K562 (cell line): ENCODE data around the gene CTSW. TPM values are rescaled to one million over a fixed set of nuclear protein-coding genes. Genes with fewer than 3 reads are reported as not detected.
A peak's percentile ranks its signal among the peaks of the same experiment; 100 is the strongest.

ENCODE experiments used
- FOXK2 ChIP-seq, 2 experiments: fragments of 450-650 bp; IDR thresholded peaks in 1 of 2; conservative IDR thresholded peaks in 1 of 2; 2 replicates each; pipeline ENCODE4 v1.6.1; 2016; ENCODE audit warnings: low read depth in 2 of 2, mild to moderate bottlenecking in 1 of 2
- KAT8 ChIP-seq: fragments of 450-650 bp; IDR thresholded peaks from 2 replicates; pipeline ENCODE4 v1.6.1; 2016; ENCODE audit warnings: low read depth, mild to moderate bottlenecking
- L3MBTL2 ChIP-seq: fragments of 450-650 bp; IDR thresholded peaks from 2 replicates; pipeline ENCODE4 v1.6.1; 2016; ENCODE audit warnings: mild to moderate bottlenecking, moderate library complexity
- NFYB ChIP-seq: IDR thresholded peaks from 2 replicates; pipeline ENCODE4 v1.6.1; 2011; ENCODE audit warnings: mild to moderate bottlenecking, moderate library complexity; ENCODE audit not compliant: insufficient read length; ENCODE audit errors: extremely low read depth
- NONO ChIP-seq, 2 experiments: fragments of 200-400 bp in 1 of 2; fragments of 450-650 bp in 1 of 2; formaldehyde crosslinking in 1 of 2; IDR thresholded peaks; 2 replicates each; pipeline ENCODE4 v1.6.1; 2017; ENCODE audit warnings: low read depth in 2 of 2, mild to moderate bottlenecking in 2 of 2, moderate library complexity in 2 of 2, low read length in 1 of 2
- NRF1 ChIP-seq, 2 experiments: fragments of 450-650 bp; IDR thresholded peaks in 1 of 2; conservative IDR thresholded peaks in 1 of 2; 2 replicates each; pipeline ENCODE4 v1.6.1; 2014; ENCODE audit warnings: mild to moderate bottlenecking in 2 of 2
- PHF21A ChIP-seq: fragments of 450-650 bp; IDR thresholded peaks from 2 replicates; pipeline ENCODE4 v1.6.1; 2017; ENCODE audit warnings: low read depth, borderline replicate concordance
- POLR2G ChIP-seq: fragments of 200-400 bp; formaldehyde crosslinking; IDR thresholded peaks from 2 replicates; pipeline ENCODE4 v1.6.1; 2017; ENCODE audit warnings: low read depth, mild to moderate bottlenecking, antibody characterized with exemption, low read length, moderate library complexity
- RBM17 ChIP-seq: fragments of 200-400 bp; formaldehyde crosslinking; IDR thresholded peaks from 2 replicates; pipeline ENCODE4 v1.6.1; 2017; ENCODE audit warnings: low read depth, mild to moderate bottlenecking, low read length, borderline replicate concordance
- ZNF12 ChIP-seq: sonication (generic); formaldehyde crosslinking; IDR thresholded peaks from 2 replicates; pipeline ENCODE4 v1.4.0; 2020; ENCODE audit warnings: mild to moderate bottlenecking, missing genetic modification reagents
- polyA plus RNA-seq, 8 experiments: library from polyadenylated mRNA; depleted of rRNA in 4 of 8; stranded (reverse) in 5 of 8; unstranded in 3 of 8; fragments of >200 nt; fragmentation: Nextera tagmentation in 2 of 8; fragmentation: Illumina TruSeq in 1 of 8; extraction: Ambion mirVana in 2 of 8; extraction: Trizol in 1 of 8; gene quantifications; 2 replicates each; pipeline versions ENCODE4 v1.2.1 to v1.2.3, GENCODE V29; 2011 to 2014; ENCODE audit warnings: inconsistent platforms in 1 of 8, missing spikeins in 1 of 8
- total RNA-seq, 7 experiments: library from RNA; depleted of rRNA in 6 of 7; stranded (reverse); fragments of >200 nt in 6 of 7; fragmentation: Illumina TruSeq in 2 of 7; extraction: Trizol in 2 of 7; gene quantifications; 2 replicates each; pipeline versions ENCODE4 v1.2.1 to v1.2.3, GENCODE V29; 2011 to 2021; ENCODE audit warnings: low replicate concordance in 1 of 7
- TF ChIP-seq, protein P1 (sequence below), 2 experiments: fragments of 450-650 bp in 1 of 2; sonication (generic) in 1 of 2; formaldehyde crosslinking in 1 of 2; IDR thresholded peaks in 1 of 2; conservative IDR thresholded peaks in 1 of 2; 2 replicates each; pipeline versions ENCODE4 v1.6.1 to v1.8.1; 2016 to 2023; ENCODE audit warnings: mild to moderate bottlenecking in 2 of 2, moderate library complexity in 2 of 2, inconsistent platforms in 1 of 2, missing genetic modification reagents in 1 of 2
- TF ChIP-seq, protein P2 (sequence below): sonication (generic); formaldehyde crosslinking; IDR thresholded peaks from 2 replicates; pipeline ENCODE4 v1.4.0; 2020; ENCODE audit warnings: mild to moderate bottlenecking, missing genetic modification reagents
- TF ChIP-seq, protein P3 (sequence below), 2 experiments: fragments of 150-350 bp in 1 of 2; IDR thresholded peaks; 2 replicates each; pipeline ENCODE4 v1.6.1; 2012 to 2016; ENCODE audit warnings: low read depth in 2 of 2, low read length in 2 of 2, mild to moderate bottlenecking in 1 of 2, moderate library complexity in 1 of 2
- TF ChIP-seq, protein P4 (sequence below): sonication (generic); formaldehyde crosslinking; IDR thresholded peaks from 2 replicates; pipeline ENCODE4 v1.9.0; 2022; ENCODE audit warnings: mild to moderate bottlenecking, missing genetic modification reagents
- TF ChIP-seq, protein P5 (sequence below): fragments of 250-450 bp; sonication (Bioruptor Pico); IDR thresholded peaks from 2 replicates; pipeline ENCODE4 v1.4.0; 2020; ENCODE audit warnings: mild to moderate bottlenecking

Gene CTSW
- total and polyA plus RNA-seq, 9 of the 15 experiments (the other 6 are each of a cell fraction or from before 2014, with no cell fraction given): 0.04 TPM; not detected in 8

DNA sequence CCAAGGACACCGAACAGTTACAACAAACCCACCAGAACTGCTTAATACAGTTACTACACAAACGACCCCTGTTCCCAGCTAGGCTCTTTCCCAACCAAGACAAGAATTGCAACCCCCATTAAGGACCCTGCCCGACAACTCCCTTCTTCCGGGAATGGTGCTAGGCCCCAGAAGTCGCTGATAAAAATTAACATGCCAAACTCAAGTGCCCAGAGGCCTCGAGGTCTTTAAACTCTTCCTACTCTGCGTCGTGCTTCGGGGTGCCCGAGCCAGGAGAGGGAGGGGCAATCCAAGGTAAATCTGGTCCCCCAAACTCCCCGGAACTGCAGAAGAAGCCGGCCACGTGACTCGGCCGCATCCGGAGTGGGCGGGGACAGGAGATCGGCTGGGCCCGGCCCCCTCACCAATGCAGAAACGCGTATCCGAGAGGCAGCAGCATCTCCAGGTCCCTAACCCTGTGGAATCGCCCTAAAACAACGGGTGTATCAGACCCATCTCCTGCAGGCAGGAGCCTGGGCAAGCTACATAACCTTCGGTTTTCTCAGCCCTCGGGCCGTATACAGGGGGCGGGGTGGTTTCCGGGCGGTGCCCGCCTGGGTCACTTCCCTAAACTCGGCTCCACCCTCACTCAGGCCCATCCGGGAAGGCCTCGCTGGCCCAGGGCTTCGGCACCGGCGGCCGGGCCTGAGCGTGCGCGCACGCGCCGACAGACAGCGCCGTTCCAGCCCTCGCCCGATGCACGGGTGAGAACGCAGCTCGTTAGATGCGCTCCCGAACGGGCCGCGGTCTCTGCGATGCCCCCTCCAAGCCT, 22.7 kb upstream of the CTSW start (continued):
- TF ChIP-seq ZNF12 (CRISPR knock-in tag): peak; percentile 60
- no peak for TF ChIP-seq RBM17
- TF ChIP-seq, protein P1, sequence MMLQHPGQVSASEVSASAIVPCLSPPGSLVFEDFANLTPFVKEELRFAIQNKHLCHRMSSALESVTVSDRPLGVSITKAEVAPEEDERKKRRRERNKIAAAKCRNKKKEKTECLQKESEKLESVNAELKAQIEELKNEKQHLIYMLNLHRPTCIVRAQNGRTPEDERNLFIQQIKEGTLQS (IDR thresholded peaks at IDR 0.05): no peak
- TF ChIP-seq, protein P1 (CRISPR knock-in tag; conservative IDR thresholded peaks at IDR 0.05): no peak
- TF ChIP-seq NONO (IDR thresholded peaks at IDR 0.05; ENCODE audit: low read depth in 2 of 2, low read length in 1 of 2): 0 out of 4 replicates have a peak, but pooled peaks of 1 of the 2 experiments have one; percentile 4
- TF ChIP-seq, protein P2, sequence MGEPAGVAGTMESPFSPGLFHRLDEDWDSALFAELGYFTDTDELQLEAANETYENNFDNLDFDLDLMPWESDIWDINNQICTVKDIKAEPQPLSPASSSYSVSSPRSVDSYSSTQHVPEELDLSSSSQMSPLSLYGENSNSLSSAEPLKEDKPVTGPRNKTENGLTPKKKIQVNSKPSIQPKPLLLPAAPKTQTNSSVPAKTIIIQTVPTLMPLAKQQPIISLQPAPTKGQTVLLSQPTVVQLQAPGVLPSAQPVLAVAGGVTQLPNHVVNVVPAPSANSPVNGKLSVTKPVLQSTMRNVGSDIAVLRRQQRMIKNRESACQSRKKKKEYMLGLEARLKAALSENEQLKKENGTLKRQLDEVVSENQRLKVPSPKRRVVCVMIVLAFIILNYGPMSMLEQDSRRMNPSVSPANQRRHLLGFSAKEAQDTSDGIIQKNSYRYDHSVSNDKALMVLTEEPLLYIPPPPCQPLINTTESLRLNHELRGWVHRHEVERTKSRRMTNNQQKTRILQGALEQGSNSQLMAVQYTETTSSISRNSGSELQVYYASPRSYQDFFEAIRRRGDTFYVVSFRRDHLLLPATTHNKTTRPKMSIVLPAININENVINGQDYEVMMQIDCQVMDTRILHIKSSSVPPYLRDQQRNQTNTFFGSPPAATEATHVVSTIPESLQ (CRISPR knock-in tag): peak; percentile 64; the same call in 1 of the 2 replicates
- no peak for TF ChIP-seq L3MBTL2
- no peak for TF ChIP-seq POLR2G
- TF ChIP-seq, protein P3, sequence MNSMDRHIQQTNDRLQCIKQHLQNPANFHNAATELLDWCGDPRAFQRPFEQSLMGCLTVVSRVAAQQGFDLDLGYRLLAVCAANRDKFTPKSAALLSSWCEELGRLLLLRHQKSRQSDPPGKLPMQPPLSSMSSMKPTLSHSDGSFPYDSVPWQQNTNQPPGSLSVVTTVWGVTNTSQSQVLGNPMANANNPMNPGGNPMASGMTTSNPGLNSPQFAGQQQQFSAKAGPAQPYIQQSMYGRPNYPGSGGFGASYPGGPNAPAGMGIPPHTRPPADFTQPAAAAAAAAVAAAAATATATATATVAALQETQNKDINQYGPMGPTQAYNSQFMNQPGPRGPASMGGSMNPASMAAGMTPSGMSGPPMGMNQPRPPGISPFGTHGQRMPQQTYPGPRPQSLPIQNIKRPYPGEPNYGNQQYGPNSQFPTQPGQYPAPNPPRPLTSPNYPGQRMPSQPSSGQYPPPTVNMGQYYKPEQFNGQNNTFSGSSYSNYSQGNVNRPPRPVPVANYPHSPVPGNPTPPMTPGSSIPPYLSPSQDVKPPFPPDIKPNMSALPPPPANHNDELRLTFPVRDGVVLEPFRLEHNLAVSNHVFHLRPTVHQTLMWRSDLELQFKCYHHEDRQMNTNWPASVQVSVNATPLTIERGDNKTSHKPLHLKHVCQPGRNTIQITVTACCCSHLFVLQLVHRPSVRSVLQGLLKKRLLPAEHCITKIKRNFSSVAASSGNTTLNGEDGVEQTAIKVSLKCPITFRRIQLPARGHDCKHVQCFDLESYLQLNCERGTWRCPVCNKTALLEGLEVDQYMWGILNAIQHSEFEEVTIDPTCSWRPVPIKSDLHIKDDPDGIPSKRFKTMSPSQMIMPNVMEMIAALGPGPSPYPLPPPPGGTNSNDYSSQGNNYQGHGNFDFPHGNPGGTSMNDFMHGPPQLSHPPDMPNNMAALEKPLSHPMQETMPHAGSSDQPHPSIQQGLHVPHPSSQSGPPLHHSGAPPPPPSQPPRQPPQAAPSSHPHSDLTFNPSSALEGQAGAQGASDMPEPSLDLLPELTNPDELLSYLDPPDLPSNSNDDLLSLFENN (IDR thresholded peaks at IDR 0.05; ENCODE audit: low read depth in 2 of 2, low read length in 2 of 2): 0 out of 4 replicates have a peak, but pooled peaks of 1 of the 2 experiments have one; percentile 3
- TF ChIP-seq NFYB: no peak
- TF ChIP-seq, protein P4, sequence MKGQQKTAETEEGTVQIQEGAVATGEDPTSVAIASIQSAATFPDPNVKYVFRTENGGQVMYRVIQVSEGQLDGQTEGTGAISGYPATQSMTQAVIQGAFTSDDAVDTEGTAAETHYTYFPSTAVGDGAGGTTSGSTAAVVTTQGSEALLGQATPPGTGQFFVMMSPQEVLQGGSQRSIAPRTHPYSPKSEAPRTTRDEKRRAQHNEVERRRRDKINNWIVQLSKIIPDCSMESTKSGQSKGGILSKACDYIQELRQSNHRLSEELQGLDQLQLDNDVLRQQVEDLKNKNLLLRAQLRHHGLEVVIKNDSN: peak; percentile 97
- TF ChIP-seq KAT8: no peak
- peak; percentile 72 to 75; a peak in 2 of 4 replicates for TF ChIP-seq FOXK2 (conservative IDR thresholded peaks at IDR 0.05 in 1 of 2, IDR thresholded peaks at IDR 0.05 in 1 of 2; ENCODE audit: low read depth in 2 of 2)
- peak; percentile 85 to 88 for TF ChIP-seq NRF1 (conservative IDR thresholded peaks at IDR 0.05 in 1 of 2, IDR thresholded peaks at IDR 0.05 in 1 of 2)
- TF ChIP-seq, protein P5, sequence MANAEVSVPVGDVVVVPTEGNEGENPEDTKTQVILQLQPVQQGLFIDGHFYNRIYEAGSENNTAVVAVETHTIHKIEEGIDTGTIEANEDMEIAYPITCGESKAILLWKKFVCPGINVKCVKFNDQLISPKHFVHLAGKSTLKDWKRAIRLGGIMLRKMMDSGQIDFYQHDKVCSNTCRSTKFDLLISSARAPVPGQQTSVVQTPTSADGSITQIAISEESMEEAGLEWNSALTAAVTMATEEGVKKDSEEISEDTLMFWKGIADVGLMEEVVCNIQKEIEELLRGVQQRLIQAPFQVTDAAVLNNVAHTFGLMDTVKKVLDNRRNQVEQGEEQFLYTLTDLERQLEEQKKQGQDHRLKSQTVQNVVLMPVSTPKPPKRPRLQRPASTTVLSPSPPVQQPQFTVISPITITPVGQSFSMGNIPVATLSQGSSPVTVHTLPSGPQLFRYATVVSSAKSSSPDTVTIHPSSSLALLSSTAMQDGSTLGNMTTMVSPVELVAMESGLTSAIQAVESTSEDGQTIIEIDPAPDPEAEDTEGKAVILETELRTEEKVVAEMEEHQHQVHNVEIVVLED (CRISPR knock-in tag): 0 out of 2 replicates have a peak, but pooled peaks have one; percentile 10
- TF ChIP-seq PHF21A: no peak
